Measurements from ENCODE around the gene AFF2.

AFF2 gene

DNA sequence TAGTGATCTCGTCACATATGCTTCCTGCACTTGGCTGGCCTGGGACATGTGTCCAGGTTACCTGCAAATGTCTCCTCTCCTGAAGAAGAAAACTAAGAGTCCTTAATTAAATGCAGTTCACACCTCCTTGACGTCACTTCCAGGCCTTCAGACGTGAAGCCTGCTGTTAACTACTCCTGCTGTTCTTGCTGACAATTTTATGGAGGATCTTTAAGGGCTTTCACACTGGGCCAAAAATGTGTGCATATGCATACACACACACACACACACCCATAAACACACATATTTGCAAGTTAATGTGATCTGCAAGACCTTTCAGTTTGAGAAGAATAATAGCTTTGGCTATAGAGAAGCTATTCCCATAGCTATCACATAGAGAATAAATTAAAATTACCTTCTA is 267.9 kb downstream of the AFF2 start:
- no peak for DNase-seq

GRCh38 chrX:148771440-148771839 is 271.0 kb downstream of the AFF2 start:
- no peak for DNase-seq

DNA sequence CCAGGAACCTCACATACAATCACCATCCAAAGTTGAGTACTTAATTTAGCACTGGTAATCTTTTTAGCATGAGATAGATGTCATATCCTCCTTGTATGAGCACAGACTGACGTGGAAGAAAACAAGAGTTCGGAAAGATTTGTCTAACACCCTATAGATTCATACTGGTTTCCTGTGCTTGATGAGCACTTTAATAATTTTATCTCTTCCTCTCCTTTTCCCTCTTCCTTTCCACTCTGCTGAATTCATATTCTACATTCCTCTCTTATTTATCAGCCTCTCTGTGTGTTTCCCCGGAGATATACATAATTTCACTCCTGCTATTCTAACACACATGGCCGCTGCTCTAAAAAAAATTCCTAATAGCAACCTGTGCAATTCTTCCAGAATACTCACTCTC is 273.9 kb downstream of the AFF2 start:
- DNase-seq = no peak

GRCh38 chrX:148784137-148784536 is 283.7 kb downstream of the AFF2 start:
- no peak for DNase-seq

GRCh38 chrX:148784856-148785255 is 284.4 kb downstream of the AFF2 start:
- no peak for DNase-seq

DNA sequence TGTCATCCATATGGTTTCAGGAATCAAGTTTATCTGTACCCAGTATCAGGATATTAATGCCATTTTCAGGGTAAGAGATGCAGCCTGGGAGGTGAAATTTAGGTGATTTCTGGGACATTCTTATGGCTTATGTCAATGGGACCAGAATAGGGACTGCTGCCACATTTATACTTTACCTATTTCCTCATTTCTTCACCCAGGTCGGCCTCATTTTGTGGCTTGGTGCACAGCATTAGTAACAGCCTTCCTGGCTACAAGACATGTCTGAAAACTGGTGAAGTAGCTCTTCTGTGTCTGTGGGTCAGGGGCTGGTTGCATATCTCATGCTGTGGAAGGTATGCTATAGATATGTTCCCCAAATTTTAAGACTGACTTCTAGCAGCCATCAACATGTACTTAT is 284.8 kb downstream of the AFF2 start:
- DNase-seq = no peak

DNA sequence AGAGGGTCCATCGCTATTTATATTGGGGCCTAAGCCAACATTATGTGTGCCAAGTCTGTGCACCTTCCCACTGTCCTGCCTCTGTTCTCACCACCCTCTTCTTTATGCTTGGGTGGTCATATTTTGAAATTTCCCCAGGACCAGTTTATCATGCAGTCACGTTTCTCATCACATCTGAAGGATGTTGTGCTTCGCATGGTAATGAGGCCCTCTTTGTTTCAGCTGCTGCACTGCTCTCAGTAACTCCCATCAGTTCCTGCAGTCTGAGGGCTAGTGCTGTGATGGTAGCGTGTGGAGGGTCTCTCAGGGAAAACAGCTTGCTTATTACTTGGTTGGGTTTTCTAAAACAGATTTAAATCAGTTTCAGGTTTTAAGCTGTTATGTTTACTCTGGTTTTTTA is 288.0 kb downstream of the AFF2 start:
- no peak for DNase-seq

GRCh38 chrX:148794350-148794749 is 293.9 kb downstream of the AFF2 start:
- no peak for DNase-seq

DNA sequence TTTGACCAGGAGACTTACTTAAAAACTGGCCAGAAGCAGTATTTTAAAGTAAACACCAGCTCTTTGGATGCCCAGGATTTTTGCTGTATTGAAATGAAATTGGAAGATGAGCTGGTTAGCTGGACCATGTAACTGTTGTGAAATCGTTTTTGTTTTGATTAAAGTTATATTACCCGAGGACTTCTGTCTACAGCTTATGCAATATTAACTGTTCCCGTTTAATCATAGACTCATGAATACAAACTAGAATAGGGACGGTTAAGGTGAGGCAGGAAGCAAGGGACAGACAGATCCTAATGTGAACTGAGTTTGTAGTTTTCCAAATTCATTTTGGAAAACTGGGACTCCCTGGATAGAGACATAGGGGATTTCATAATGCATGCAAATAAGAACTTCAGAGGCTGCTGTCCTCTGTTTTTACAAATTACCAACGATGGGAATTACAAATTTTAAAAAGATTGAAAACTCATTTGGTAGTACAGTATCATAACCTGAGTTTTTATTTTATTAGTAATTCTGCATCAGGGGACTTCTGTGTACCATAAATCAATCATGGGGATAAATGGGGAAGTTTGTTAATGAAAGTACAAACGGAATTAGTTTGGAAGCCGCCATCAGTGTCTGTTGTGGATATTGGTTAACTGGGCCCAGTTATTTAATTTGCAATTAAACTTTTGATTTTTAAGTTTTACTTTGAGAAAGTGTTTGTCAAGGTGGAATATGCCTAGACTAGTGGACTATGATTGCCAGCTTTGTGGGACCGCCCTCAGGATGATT is 304.4 kb downstream of the AFF2 start:
- no peak for DNase-seq

DNA sequence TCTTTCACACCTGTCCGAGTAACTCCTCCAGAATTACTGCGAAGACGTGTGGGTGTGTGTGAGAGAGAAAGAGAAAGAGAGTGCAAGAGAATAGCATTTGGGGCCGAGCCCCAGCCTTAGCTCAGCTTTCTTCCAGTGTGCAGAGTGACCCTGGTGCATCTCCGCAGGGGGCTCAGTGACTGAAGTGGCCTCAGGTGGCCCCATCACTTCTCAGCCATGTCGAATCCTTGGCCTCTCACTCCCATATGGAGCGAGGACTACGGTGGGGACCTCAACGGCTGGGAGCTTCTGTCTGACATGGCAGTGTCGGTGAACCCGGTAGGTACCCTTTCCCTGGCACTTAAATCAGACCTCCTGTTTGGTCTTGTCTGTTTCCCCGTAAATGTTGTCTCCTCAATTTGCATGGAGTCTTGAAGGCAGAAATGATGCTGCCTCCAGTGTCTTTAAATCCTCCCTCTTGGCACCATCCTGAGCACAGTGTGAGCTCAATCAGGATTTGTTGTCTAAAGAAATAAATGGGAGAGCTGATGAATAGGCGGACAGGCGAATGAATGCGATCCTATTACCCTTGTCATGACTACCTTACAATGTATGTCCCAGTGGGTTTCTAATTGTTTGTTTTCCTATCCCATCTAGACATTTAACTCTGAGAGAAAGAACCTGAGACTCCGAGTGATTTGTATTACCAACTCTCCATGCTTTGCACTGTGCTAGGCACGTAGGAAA is 305.9 kb downstream of the AFF2 start:
- no peak for DNase-seq

DNA sequence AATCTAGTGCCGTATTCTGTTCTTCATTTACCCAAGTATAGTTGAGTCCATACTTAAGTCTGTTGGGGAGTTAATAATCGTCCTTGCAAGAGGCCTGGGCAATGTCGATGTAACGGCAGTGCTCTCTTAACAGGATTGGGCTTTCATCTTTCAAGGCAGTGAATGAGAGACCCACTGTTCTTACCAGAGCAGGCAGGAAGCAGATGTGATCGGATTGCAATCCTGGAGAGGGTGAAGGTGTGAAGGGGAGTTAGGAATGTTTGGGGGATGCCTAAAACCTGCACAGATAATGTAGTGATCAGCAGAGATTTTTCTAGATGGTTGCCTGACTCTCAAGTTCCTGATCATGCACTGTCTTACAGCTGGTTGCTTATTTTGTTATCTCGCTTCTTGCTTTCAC is 308.4 kb downstream of the AFF2 start:
- no peak for DNase-seq

- DNase-seq = no peak
Measured at GRCh38 chrX:148811236-148811635, 310.8 kb downstream of the AFF2 start.

DNA sequence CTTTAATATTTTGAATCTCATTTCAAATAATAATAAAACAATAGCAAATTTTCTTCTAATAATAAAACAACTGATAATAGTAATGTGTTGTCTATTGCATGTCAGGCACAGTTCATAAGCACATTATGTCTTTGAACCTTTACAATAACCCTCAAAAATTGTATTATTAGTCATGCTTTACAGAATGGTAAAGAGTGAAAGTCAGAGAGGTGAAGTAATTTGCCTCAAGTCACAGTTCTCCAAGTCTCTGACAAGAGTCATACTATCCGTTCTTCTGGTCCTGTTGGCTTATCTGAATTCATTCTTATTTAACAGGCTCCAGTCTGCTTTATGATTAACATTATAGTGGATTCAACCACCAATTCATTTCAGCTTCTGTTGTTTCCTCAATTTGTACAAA is 313.0 kb downstream of the AFF2 start:
- DNase-seq = no peak

DNA sequence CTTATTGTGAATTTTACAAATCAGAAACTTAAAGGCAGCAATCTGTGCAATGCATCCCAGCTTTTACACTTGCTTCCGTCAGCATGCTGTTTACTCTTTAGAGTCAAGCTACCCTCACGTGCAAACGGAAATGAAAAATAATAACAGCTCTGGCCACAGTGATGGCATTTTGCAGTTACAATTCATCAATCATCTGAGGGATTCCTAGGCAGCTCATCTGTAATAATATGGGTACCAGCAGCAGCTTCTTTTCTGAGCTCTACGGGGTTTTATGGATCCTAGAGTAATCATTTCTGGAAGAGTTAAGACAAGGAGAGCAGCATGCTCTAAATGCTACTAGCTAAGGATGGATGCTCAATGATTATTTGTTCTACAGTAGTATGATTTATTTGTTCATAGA is 313.6 kb downstream of the AFF2 start:
- DNase-seq = no peak

- no peak for DNase-seq
Measured at GRCh38 chrX:148815218-148815961, 315.0 kb downstream of the AFF2 start.

DNA sequence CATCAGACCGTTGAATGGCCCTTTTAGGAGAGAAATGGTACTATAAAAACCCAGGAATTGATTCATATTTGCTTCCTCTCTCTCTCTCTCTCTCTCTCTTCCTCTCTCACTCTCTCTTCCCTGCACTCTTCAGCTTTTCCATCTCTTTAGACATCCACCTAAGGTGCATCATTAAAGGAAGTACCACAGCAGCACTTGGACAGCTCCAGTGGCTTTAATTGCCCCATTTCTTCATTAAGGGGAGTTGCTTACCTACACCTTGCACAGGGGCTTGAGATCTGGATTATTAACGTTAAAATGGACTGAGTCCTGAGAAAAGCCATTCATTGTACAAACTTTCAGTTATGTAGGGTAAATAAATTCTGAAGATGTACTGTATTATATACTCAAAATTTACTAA is 323.6 kb downstream of the AFF2 start:
- DNase-seq = no peak

DNA sequence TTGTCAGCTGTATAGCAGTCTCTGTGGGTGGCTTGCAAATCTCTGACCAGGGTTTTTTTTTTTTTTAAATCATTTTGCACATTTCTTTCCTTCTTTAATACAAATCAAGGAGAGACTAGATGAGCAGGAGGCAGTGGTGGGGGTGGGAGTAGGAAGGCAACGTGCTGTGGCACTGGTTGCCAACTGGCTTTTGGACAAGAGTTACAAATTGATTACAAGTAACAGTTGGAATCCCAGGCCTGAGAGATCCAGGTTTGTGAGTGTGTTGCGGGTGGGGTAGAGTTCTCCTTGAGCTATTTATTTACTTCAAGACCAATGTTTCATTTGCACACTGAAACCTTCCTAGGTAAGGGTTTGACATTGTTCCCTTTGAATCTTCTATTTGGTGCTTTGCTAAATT is 325.3 kb downstream of the AFF2 start:
- DNase-seq = no peak

GRCh38 chrX:148836741-148837140 is 336.3 kb downstream of the AFF2 start:
- DNase-seq = no peak

GRCh38 chrX:148850631-148851030 is 350.2 kb downstream of the AFF2 start:
- DNase-seq = no peak

DNA sequence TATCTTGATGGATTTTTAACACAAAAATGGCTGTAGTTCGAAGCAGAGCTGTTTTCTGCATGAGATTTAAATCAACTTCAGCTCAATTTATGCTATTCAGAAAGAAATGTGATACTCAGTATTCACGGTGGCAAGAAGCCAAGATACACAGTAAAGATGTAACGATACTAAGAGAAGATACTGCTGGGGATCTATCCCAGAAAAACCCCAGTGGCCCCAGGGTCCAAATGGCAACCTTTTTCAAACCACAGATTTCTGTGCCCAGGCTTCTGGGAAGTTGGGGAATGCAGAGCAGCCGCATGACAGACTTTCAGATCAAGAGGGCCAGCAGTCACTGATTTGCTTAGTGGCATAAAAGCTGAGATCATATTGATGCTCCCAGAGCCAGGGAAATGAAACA is 353.9 kb downstream of the AFF2 start:
- DNase-seq = no peak

DNA sequence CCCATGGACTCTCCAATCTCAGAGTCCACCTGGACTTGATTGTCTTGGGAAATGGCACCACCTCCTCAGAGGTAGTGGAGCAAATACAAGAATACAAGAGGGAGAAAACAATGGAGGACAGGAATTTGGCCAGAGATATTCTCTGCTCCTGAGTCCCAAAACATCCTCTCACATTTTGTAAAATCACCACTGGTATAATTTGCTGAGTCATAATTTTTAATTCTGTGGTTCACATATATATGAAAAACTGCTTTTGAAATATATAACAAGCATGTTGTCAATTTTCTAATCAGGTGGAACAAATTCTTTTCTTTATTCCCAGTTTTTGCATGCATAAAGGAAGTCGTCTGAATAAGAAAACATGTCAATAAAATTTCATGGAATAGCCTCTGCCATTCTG is 356.1 kb downstream of the AFF2 start:
- DNase-seq = no peak

- DNase-seq = no peak
Measured at GRCh38 chrX:148865277-148866210, 365.1 kb downstream of the AFF2 start.

GRCh38 chrX:148867596-148867995 is 367.2 kb downstream of the AFF2 start:
- no peak for DNase-seq

Data from stimulated activated CD4-positive, alpha-beta T cell treated with anti-CD3 and anti-CD28 coated beads, Interleukin-2, amount 100 ng/mL, for 48 hours (primary cell).